Measurements from ENCODE around the gene AVPR2.

DNA sequence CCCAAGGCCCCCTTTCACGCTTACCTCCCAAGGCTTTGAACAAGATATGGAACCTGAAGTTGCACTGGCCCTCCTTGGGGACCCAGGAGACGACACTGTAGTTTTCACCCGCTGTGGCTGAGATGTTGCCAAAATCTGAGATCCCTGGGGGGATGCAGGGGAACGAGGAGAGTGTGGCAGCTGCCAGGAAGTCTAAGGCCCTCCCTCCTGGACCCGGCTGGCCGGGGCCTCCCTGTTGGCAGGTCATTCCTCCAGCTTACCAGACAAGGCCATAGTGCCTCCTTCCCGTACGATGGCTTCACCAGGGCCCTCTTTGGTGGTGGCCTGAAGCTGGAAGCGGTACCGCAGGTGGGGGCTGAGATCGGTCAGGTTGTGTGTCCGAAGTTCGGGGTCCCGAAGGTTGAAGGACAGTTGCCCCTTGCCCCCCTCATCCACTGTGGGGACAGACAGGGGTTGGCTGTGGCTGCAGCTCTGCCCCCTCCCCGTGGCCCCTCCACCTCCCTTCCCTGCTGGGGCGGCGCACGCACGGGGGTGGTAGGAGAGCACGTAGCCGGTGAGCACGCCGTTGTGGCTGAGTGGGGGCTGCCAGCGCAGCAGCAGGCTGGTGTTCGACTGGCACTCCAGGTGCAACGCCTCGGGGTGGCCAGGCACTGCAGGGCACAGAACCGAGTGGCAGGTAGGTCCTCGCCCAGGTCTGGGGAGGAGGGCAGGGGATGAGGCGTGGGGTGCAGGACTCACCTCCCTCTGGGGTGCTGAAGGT, 39.7 kb upstream of the AVPR2 start:
- TF ChIP-seq ZBTB44 (tag by site-specific recombination; IDR thresholded peaks at IDR 0.05) (no peak), CTCF (tag by site-specific recombination; IDR thresholded peaks at IDR 0.05) (no peak), SP7 (tag by site-specific recombination; IDR thresholded peaks at IDR 0.05) (no peak), ZNF311 (tag by site-specific recombination; IDR thresholded peaks at IDR 0.05; ENCODE audit: borderline replicate concordance) (no peak), YY1 (tag by site-specific recombination; IDR thresholded peaks at IDR 0.05) (no peak), PRDM10 (tag by site-specific recombination; IDR thresholded peaks at IDR 0.05) (no peak), ZNF501 (tag by site-specific recombination; IDR thresholded peaks at IDR 0.05) (no peak)
